AG10803 (cell line): Measurements from ENCODE around the gene IL2.

Source experiments
- DNase-seq: peaks from one replicate; pipeline ENCODE4 v3.0.0; 2010; ENCODE audit warnings: low read depth
- H3K4me3 ChIP-seq: 2 replicates; pipeline ENCODE4 v1.5.1; 2011; ENCODE audit warnings: mild to moderate bottlenecking, low read length, control low read depth
- TF ChIP-seq, protein P1 (sequence below): conservative IDR thresholded peaks from 2 replicates; pipeline ENCODE4 v1.5.1; 2011; ENCODE audit warnings: mild to moderate bottlenecking, low read length, control low read depth, inconsistent platforms

Gene IL2

DNA sequence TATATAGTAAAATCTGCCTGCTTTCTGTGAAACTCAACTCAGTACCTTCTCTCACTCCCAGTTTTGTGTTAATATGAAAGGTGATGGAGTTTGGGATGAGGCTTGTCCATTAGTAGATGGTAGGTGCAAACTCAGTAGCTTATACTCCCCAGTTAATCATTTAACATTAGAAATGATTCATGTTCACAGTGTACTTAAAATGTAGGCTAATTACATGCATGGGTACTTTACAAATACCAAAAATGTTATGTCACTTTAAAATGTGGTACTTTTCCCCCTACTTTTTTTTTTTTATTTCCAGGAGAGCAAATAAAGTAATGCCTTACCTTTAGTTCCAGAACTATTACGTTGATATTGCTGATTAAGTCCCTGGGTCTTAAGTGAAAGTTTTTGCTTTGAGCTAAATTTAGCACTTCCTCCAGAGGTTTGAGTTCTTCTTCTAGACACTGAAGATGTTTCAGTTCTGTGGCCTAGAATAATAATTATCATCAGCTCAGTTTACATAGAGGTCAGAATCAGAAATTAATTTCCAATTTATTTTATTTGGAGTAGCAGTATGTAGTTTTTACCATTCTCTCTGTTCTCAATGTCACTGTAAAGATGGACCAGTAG is 3.0 kb downstream of the IL2 start:
- TF ChIP-seq, protein P1, sequence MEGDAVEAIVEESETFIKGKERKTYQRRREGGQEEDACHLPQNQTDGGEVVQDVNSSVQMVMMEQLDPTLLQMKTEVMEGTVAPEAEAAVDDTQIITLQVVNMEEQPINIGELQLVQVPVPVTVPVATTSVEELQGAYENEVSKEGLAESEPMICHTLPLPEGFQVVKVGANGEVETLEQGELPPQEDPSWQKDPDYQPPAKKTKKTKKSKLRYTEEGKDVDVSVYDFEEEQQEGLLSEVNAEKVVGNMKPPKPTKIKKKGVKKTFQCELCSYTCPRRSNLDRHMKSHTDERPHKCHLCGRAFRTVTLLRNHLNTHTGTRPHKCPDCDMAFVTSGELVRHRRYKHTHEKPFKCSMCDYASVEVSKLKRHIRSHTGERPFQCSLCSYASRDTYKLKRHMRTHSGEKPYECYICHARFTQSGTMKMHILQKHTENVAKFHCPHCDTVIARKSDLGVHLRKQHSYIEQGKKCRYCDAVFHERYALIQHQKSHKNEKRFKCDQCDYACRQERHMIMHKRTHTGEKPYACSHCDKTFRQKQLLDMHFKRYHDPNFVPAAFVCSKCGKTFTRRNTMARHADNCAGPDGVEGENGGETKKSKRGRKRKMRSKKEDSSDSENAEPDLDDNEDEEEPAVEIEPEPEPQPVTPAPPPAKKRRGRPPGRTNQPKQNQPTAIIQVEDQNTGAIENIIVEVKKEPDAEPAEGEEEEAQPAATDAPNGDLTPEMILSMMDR = no peak
- no peak overlapping the region for H3K4me3 ChIP-seq
- no peak for DNase-seq

GRCh38 chr4:122450847-122451246 is 5.7 kb downstream of the IL2 start:
- no peak overlapping the region for H3K4me3 ChIP-seq
- TF ChIP-seq, protein P1 = peak; percentile 26
- DNase-seq = peak; percentile 7

- H3K4me3 ChIP-seq = no peak overlapping the region
- TF ChIP-seq, protein P1 = no peak
- no peak for DNase-seq
These were observed 22.2 kb downstream of the IL2 start for GRCh38 chr4:122434285-122434684.

DNA sequence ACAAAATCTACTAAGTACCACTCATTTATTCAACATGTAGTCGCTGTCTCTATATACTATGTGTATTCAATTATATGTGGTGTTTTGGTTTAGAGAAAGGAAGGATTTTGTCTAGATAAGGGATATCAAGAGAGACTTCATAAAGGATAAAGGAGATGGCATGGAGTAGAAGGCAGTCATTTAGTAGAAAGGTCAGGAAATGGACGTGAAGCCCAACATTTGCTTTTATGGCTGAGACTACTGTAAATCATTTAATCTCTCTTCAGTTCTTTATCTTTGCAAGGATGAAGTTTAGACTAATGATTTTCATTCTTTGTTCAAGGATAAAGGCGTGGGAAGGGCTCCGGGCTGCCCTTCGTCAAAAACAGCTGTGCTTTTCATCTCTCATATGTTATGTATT is 25.2 kb downstream of the IL2 start:
- no peak overlapping the region for H3K4me3 ChIP-seq
- no peak for DNase-seq
- TF ChIP-seq, protein P1 = no peak

DNA sequence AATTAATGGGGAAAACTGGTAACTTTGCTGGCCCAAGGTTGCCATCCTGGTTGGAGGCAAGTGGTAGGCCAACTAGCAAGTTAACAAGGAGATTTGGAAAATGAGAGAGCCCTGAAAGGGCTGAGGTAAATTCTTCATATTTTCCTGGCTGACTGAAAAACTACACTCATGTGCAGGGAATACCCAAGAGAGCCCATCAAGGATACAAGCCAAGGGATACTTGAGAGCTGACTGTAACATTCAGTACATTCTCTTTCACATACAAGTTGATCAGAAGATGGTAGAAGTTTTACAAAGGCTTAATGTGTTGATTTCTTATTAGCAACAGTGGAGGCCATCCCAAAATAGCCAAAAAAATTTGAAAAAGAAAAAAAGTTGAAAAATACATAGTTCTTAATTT is 33.3 kb downstream of the IL2 start:
- H3K4me3 ChIP-seq = no peak overlapping the region
- peak; percentile 2 for DNase-seq
- TF ChIP-seq, protein P1 = no peak

- DNase-seq = no peak
- H3K4me3 ChIP-seq = no peak overlapping the region
- TF ChIP-seq, protein P1 = no peak
These were observed 44.0 kb downstream of the IL2 start for GRCh38 chr4:122412547-122412946.

DNA sequence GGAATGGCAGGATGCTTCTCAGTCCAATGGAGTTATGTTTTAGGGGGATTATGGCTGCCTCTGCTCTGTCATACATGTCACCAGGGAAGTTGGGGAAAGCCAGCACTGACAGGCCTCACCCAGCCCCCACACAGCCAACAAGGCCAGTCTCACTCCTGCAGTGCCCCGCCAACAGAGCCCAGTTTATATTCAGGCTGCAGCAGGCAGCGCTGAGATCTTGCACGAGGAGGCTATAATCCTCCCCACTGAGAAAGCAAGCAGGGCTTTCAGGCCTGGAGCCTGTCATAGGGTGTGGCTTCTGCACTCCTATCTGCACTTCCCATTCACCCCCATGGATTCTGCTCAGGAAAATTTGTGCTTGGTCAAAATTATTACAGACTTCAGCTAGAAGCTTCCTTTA is 52.7 kb downstream of the IL2 start:
- TF ChIP-seq, protein P1 = no peak
- H3K4me3 ChIP-seq = no peak overlapping the region
- no peak for DNase-seq
